HepG2 (cell line): ENCODE measurements around the gene P4HA1. TPM values are rescaled to one million over a fixed set of nuclear protein-coding genes. Genes with fewer than 3 reads are reported as not detected.

Experiments
- ATM ChIP-seq: fragments of 450-650 bp; IDR thresholded peaks from 2 replicates; pipeline ENCODE4 v1.7.1; 2017; ENCODE audit warnings: mild to moderate bottlenecking, borderline replicate concordance
- ELF3 ChIP-seq: IDR thresholded peaks from 2 replicates; pipeline ENCODE4 v1.6.1; 2016; ENCODE audit warnings: missing genetic modification reagents, missing compliant biosample characterization
- EZH2 ChIP-seq: conservative IDR thresholded peaks from 2 replicates; pipeline ENCODE4 v1.6.1; 2012; ENCODE audit warnings: mild to moderate bottlenecking, low read depth, low read length, moderate library complexity
- FOXP4 ChIP-seq: sonication (generic); formaldehyde crosslinking; IDR thresholded peaks from 2 replicates; pipeline ENCODE4 v1.4.0; 2020; ENCODE audit warnings: missing genetic modification reagents
- GABPB1 ChIP-seq: IDR thresholded peaks from 2 replicates; pipeline ENCODE4 v1.6.1; 2016; ENCODE audit warnings: mild to moderate bottlenecking, missing genetic modification reagents, moderate library complexity, missing compliant biosample characterization
- IRF2 ChIP-seq: IDR thresholded peaks from 2 replicates; pipeline ENCODE4 v1.6.1; 2018; ENCODE audit warnings: missing genetic modification reagents, missing compliant biosample characterization
- KDM1A ChIP-seq: IDR thresholded peaks from 2 replicates; pipeline ENCODE4 v1.6.1; 2016; ENCODE audit warnings: missing compliant biosample characterization
- NR2F6 ChIP-seq, 2 experiments: IDR thresholded peaks; 2 replicates each; pipeline ENCODE4 v1.6.1; 2016; ENCODE audit warnings: antibody characterized with exemption in 1 of 2, mild to moderate bottlenecking in 1 of 2
- TBL1XR1 ChIP-seq: fragments of 150-350 bp; IDR thresholded peaks from 2 replicates; pipeline ENCODE4 v1.6.1; 2014; ENCODE audit warnings: borderline replicate concordance, low read length; ENCODE audit not compliant: partially characterized antibody
- TIGD3 ChIP-seq: sonication (generic); formaldehyde crosslinking; IDR thresholded peaks from 2 replicates; pipeline ENCODE4 v1.5.1; 2020; ENCODE audit warnings: mild to moderate bottlenecking, missing genetic modification reagents, borderline replicate concordance
- ZBTB39 ChIP-seq: sonication (generic); formaldehyde crosslinking; IDR thresholded peaks from 2 replicates; pipeline ENCODE4 v1.5.0; 2020; ENCODE audit warnings: missing genetic modification reagents
- ZFP82 ChIP-seq: sonication (generic); formaldehyde crosslinking; IDR thresholded peaks from 2 replicates; pipeline ENCODE4 v1.5.1; 2020; ENCODE audit warnings: mild to moderate bottlenecking, missing genetic modification reagents, borderline replicate concordance
- ZNF230 ChIP-seq: sonication (generic); formaldehyde crosslinking; IDR thresholded peaks from 2 replicates; pipeline ENCODE4 v1.4.0; 2020; ENCODE audit warnings: mild to moderate bottlenecking, missing genetic modification reagents
- ZNF260 ChIP-seq: sonication (generic); formaldehyde crosslinking; IDR thresholded peaks from 2 replicates; pipeline ENCODE4 v1.4.0; 2020; ENCODE audit warnings: missing genetic modification reagents, low read depth, mild to moderate bottlenecking, borderline replicate concordance
- ZNF614 ChIP-seq: IDR thresholded peaks from 2 replicates; pipeline ENCODE4 v1.6.1; 2018; ENCODE audit warnings: missing biosample characterization, missing genetic modification reagents, inconsistent platforms, borderline replicate concordance
- polyA plus RNA-seq, 8 experiments: library from polyadenylated mRNA; depleted of rRNA in 3 of 8; stranded (reverse) in 7 of 8; unstranded in 1 of 8; fragments of >200 nt; fragmentation: Illumina TruSeq in 4 of 8; extraction: Trizol in 4 of 8; gene quantifications; 2 replicates each; pipeline versions ENCODE4 v1.2.1 to v1.2.3, GENCODE V29; 2011 to 2016; ENCODE audit warnings: low read depth in 4 of 8, missing spikeins in 1 of 8, mixed read lengths in 1 of 8; ENCODE audit not compliant: insufficient read depth in 1 of 8
- total RNA-seq, 5 experiments: library from RNA; depleted of rRNA; stranded (reverse); fragments of >200 nt; fragmentation: Illumina TruSeq; extraction: Trizol; gene quantifications; 2 replicates each; pipeline ENCODE4 v1.2.3, GENCODE V29; 2016; ENCODE audit warnings: low read depth in 1 of 5
- TF ChIP-seq, protein P1 (sequence below): sonication (generic); formaldehyde crosslinking; IDR thresholded peaks from 2 replicates; pipeline ENCODE4 v1.8.0; 2022; ENCODE audit warnings: mild to moderate bottlenecking, missing genetic modification reagents, moderate library complexity
- TF ChIP-seq, protein P2 (sequence below): IDR thresholded peaks from 2 replicates; pipeline ENCODE4 v1.6.1; 2012; ENCODE audit warnings: low read depth, low read length, improper control_type of control experiment
- TF ChIP-seq, protein P3 (sequence below), 2 experiments: fragments of 450-650 bp in 1 of 2; sonication (generic) in 1 of 2; formaldehyde crosslinking; IDR thresholded peaks; 2 replicates each; pipeline versions ENCODE4 v1.5.0 to v1.8.0; 2020 to 2022; ENCODE audit warnings: mild to moderate bottlenecking in 1 of 2, missing genetic modification reagents in 1 of 2

P4HA1 gene
- total and polyA plus RNA-seq, 2 of the 13 experiments (the other 11 are each of a cell fraction or from before 2014, with no cell fraction given), result 63.1 to 196 TPM

GRCh38 chr10:73131913-73132686 is 35.4 kb upstream of the P4HA1 start (continued):
- TF ChIP-seq FOXP4 (peak; percentile 90), EZH2 (no peak), ZNF614 (peak; percentile 85), IRF2 (CRISPR knock-in tag) (peak; percentile 60; the same call in 1 of the 2 replicates), GABPB1 (0 out of 2 replicates have a peak, but pooled peaks have one; percentile 27), ZBTB39 (CRISPR knock-in tag) (peak; percentile 79; the same call in 1 of the 2 replicates), TBL1XR1 (peak; percentile 44), ZFP82 (no peak), NR2F6 (IDR thresholded peaks at IDR 0.05) (peak; percentile 72), NR2F6 (CRISPR knock-in tag; IDR thresholded peaks at IDR 0.05) (peak; percentile 76), KDM1A (CRISPR knock-in tag) (peak; percentile 8; the same call in 1 of the 2 replicates), ZNF230 (CRISPR knock-in tag) (no peak; the same call in 1 of the 2 replicates), ZNF260 (no peak), TIGD3 (CRISPR knock-in tag) (no peak), ATM (no peak), ELF3 (CRISPR knock-in tag) (peak; percentile 49; the same call in 1 of the 2 replicates)
- TF ChIP-seq, protein P1, sequence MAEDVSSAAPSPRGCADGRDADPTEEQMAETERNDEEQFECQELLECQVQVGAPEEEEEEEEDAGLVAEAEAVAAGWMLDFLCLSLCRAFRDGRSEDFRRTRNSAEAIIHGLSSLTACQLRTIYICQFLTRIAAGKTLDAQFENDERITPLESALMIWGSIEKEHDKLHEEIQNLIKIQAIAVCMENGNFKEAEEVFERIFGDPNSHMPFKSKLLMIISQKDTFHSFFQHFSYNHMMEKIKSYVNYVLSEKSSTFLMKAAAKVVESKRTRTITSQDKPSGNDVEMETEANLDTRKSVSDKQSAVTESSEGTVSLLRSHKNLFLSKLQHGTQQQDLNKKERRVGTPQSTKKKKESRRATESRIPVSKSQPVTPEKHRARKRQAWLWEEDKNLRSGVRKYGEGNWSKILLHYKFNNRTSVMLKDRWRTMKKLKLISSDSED (CRISPR knock-in tag), result no peak
- TF ChIP-seq, protein P2, sequence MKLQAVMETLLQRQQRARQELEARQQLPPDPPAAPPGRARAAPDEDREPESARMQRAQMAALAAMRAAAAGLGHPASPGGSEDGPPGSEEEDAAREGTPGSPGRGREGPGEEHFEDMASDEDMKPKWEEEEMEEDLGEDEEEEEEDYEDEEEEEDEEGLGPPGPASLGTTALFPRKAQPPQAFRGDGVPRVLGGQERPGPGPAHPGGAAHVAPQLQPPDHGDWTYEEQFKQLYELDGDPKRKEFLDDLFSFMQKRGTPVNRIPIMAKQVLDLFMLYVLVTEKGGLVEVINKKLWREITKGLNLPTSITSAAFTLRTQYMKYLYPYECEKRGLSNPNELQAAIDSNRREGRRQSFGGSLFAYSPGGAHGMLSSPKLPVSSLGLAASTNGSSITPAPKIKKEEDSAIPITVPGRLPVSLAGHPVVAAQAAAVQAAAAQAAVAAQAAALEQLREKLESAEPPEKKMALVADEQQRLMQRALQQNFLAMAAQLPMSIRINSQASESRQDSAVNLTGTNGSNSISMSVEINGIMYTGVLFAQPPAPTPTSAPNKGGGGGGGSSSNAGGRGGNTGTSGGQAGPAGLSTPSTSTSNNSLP, result 0 out of 2 replicates have a peak, but pooled peaks have one; percentile 9
- TF ChIP-seq, protein P3, sequence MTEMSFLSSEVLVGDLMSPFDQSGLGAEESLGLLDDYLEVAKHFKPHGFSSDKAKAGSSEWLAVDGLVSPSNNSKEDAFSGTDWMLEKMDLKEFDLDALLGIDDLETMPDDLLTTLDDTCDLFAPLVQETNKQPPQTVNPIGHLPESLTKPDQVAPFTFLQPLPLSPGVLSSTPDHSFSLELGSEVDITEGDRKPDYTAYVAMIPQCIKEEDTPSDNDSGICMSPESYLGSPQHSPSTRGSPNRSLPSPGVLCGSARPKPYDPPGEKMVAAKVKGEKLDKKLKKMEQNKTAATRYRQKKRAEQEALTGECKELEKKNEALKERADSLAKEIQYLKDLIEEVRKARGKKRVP (CRISPR knock-in tag; IDR thresholded peaks at IDR 0.05), result 0 out of 4 replicates have a peak, but pooled peaks of 1 of the 2 experiments have one; percentile 19
